Measurements from ENCODE around the gene JAGN1.

- TF ChIP-seq TAF1 (IDR thresholded peaks at IDR 0.05; ENCODE audit: low read depth) (peak; percentile 60), NFIC (IDR thresholded peaks at IDR 0.05) (no peak), ZBTB7A (IDR thresholded peaks at IDR 0.05; ENCODE audit: low read depth) (no peak), CEBPB (IDR thresholded peaks at IDR 0.05) (no peak)
Measured at GRCh38 chr3:9933561-9934234, 43.3 kb downstream of the JAGN1 start, which contains the start of gene CRELD1.

All from Ishikawa (cell line).